Activated T-cell treated with anti-CD3 and anti-CD28 coated beads, Interleukin-2, amount 50 U/mL, for 1 hour (primary cell): Measurements from ENCODE around the gene LCT.
"Not testable (repeated sequence)": the region's sequence is repeated elsewhere in the genome, so short reads cannot be mapped to it uniquely, and the experiment has no call there.

ENCODE experiments used
- DNase-seq: peaks from one replicate; pipeline ENCODE4 v3.0.0-alpha.2; 2020

The LCT gene

GRCh38 chr2:135796606-135797005, 40.4 kb downstream of the LCT start:
- no peak for DNase-seq

DNA sequence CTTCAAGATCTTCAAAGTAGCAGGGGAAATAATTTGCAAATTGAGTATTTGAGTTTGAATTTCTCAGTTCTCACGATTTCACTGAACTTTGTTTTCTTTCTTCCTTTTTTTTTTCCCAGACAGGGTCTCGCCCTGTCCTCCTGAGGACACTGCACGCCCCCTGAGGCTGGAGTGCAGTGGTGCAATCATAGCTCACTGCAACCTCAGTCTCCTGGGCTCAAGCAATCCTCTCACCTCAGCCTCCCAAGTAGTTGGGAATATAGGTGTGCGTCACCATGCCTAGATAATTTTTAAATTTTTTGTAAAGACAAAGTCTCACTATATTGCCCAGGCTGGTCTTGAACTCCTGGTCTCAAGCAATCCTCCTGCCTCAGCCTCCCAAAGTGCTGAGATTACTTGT, 41.3 kb downstream of the LCT start:
- not testable (repeated sequence) for DNase-seq

GRCh38 chr2:135792401-135793150, 44.4 kb downstream of the LCT start:
- DNase-seq: no peak

- DNase-seq: no peak
These were observed 45.4 kb downstream of the LCT start for GRCh38 chr2:135791418-135792190.

DNA sequence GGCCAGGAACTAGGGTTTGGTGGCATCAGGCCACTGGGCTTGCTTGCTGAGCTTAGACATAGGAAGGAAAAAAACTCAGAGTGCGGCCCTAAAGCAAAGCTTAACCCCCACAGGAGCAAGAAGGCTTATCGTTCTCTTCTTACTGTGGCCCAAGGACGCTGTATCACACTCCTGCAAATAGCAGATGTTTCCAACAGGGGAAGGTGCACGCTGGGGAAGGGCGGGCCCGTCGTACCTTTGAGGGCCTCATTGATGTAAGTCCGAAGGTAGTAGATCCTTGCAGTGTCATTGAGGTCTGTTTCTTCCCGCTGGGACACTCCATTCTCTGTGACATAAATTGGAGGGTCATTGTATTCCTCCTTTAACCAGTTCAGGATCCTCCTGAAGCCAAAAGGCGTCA, 46.6 kb downstream of the LCT start:
- no peak for DNase-seq

- DNase-seq: no peak
These were observed 50.2 kb downstream of the LCT start for GRCh38 chr2:135786823-135787222.

DNA sequence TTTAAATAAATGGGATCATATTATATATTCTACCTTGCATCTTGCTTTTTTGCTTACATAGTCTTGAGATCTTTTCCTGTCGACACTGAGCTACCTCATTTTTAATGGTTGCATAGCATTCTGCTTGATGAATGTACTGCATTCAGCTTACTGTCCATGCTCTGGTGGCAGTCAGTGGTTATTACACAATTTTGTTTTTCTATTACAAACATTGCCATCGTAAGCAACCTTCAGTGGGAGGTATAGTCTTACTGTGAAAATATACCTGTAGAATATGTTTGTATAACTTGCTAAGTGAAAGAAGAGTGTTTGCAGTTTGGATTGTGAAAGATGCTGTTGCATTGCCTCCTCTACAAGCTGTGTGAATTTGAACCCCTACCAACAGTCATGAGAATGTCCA, 52.0 kb downstream of the LCT start:
- DNase-seq: no peak

DNA sequence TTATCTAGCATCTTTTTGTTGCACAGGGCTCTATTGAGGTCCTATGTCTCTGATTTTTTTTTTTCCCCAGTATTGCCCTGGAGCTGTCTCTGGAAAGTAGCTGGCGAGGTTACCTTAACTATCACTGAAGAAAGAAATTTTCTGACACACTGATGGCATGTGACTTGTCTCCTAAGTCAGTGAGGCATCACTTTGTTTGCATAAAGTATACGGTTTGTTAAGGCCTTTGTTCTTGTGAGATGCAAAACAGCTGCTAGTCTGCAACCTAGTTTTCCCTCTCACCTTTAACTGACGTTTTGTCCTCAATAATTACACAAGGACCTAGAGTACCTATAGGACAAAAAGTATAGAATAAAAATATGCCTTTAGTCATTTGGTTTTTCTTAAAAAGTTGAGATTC, 53.5 kb downstream of the LCT start:
- no peak for DNase-seq

- no peak for DNase-seq
These were observed 54.8 kb downstream of the LCT start for GRCh38 chr2:135782231-135782630.

DNA sequence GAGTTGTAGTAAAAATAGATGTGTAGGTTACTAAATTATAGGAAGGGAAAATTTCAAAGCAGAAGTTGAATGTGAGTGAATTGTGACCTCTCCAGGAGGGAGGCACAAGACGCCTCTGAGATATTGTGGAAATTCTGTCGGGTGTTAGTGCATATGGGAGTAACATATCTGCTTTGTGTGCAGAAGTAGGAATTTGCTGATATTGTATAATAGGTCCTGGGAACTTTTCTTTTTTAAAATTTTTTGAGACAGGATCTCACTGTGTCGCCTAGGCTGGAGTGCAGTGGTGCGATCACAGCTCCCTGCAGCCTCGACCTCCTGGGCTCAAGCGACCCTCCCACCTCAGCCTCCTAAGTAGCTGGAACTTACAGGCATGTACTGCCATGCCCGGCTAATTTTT, 60.6 kb downstream of the LCT start:
- no peak for DNase-seq

- no peak for DNase-seq
These were observed 61.6 kb downstream of the LCT start for GRCh38 chr2:135775420-135775819.

DNA sequence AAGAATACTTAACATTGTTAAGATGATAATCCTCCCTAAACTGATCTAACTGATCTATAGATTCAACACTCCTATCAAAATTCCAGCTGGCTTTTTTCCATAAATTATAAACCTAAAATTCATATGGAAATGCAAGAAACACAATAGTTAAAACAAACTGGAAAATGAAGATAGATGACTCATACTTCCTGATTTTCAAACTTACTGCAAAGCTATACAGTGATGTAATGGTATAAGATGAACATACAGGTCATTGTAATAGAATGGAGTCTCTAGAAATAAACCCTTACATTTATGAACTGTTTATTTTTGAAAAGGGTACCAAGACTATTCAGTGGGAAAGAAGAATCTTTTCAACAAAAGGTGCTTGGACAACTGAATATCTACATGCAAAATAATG, 63.1 kb downstream of the LCT start:
- no peak for DNase-seq

DNA sequence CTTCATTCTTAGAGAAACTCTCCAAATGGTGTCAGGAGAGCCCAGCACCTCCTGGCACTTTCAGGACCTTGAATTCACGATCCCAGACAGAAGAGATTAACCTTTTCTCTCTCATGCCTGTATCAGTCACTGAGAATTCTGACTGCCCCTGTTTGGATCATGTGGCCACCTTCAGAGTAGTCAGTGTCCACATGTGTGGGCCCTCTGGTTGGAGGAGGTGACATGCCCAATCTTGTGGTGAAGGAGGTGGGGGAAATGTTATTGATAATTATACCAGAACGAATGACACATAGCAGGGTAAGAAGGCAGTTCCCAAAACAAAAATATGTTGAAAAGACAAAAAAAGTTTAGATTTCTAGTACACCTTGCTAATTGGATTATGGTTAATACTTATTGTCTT, 63.7 kb downstream of the LCT start:
- DNase-seq: no peak

- DNase-seq: no peak
These were observed 68.1 kb downstream of the LCT start for GRCh38 chr2:135768863-135769262.

GRCh38 chr2:135762530-135762929, 74.5 kb downstream of the LCT start:
- DNase-seq: no peak

GRCh38 chr2:135762022-135762421, 75.0 kb downstream of the LCT start:
- no peak for DNase-seq

DNA sequence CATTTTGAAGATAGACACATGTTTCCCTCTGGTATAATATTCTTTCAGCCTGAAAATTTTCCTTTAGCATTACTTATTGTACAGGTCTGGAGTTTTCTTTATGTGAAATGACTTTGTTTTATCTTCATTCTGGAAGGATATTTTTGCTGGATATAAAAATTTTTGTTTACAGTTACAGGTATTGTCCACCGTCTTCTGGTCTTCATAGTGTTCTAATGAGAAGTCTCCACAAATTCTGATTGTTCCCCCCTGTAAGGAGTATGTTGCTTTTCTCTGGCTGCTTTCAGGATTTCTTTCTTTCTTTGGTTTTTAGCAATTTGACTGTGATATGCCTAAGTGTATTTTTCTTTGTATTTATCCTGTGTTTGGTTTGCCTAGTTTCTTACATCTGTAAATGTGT, 80.3 kb downstream of the LCT start:
- DNase-seq: no peak

DNA sequence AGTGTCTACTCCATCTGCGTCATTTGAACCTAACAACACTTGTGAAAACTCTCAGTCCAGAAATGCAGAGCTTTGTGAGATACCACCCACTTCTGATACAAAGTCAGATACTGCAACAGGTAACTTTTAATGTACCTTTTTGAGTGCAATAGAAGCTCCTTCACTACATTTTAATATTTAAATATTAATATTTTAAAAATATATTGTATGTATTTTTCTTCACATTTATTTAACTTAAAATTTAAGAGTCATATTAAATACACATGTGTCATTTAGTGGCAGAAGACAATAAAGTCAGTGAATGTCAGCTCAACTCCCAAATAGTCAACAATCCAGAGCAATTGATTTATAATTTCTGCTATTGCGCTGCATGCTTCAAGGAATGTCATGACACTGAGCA, 81.4 kb downstream of the LCT start:
- no peak for DNase-seq

GRCh38 chr2:135745545-135745944, 91.4 kb downstream of the LCT start:
- DNase-seq: no peak

- DNase-seq: no peak
These were observed 92.1 kb downstream of the LCT start for GRCh38 chr2:135744760-135745314.

DNA sequence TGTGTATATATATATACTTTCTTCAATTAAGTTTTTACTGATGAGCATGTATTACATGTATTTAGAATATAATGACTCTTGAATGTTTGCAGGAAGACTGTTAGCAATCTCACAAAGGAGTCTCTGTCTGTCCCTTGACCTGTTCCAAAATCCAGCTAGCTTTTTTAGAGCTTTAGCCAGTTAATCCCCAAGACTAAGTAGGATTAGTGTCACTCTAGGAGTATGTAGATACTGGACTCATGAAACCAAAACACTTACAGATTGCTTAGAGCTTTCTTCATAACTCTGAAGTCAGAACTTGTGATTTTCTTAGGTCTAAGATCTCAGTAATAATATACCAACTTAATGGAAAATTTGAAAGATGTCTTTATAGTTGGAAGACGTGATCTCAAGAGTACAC, 93.1 kb downstream of the LCT start:
- DNase-seq: no peak

DNA sequence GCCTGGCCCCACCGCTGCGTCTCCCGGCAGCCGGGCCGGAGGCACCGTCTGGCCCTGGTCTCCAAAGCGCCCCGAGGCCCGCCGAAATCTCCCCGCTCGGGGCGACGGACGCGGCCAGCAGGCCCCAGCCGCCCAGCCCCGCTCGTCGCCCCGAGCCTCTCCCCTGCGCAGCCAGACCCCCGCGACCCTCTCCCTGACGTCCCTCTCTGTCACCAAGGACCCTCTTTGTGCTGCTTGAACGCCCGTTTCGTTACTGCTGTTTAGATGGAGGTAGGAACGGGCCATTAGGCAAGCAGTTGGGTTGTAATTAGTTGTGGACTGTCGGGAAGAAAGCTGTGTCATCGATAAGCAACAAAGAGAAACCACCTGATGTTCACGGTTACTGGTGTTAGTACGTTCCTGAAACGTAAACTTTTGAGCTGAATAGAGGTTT, 94.6 kb downstream of the LCT start:
- DNase-seq: no peak

GRCh38 chr2:135741395-135742324, 95.3 kb downstream of the LCT start, which contains the start of gene UBXN4:
UBXN4 (plus strand) TSS chr2:135741855; CDS start chr2:135741930, 75 bp downstream.
- peak; percentile 90 for DNase-seq
